DND-41 (cell line): ENCODE data around the gene AKAP10.

ENCODE experiments used
- ATAC-seq: fragments of 200-7000 bp; cut with Tn5 transposase; 3 replicates; pipeline ENCODE4 v1.9.1; 2021; ENCODE audit warnings: low read depth; ENCODE audit not compliant: insufficient read depth
- DNase-seq: peaks from one replicate; pipeline ENCODE4 v3.0.0-alpha.2; 2020
- H2AFZ ChIP-seq: 2 replicates; pipeline ENCODE4 v1.6.0; 2012; ENCODE audit warnings: low read depth, low read length
- H3K27ac ChIP-seq: 2 replicates; pipeline ENCODE4 v1.5.1; 2012; ENCODE audit warnings: low read length, inconsistent platforms
- H3K27me3 ChIP-seq: fragments of 200-600 bp; sonication (generic); 2 replicates; pipeline ENCODE4 v1.6.0; 2012; ENCODE audit warnings: low read length, mild to moderate bottlenecking, inconsistent platforms; ENCODE audit not compliant: insufficient read depth, poor library complexity
- H3K36me3 ChIP-seq: 2 replicates; pipeline ENCODE4 v1.5.1; 2012; ENCODE audit warnings: low read length, inconsistent platforms; ENCODE audit not compliant: insufficient read depth
- H3K4me1 ChIP-seq: 2 replicates; pipeline ENCODE4 v1.5.1; 2012; ENCODE audit warnings: mild to moderate bottlenecking, low read length; ENCODE audit not compliant: insufficient read depth
- H3K4me2 ChIP-seq: 2 replicates; pipeline ENCODE4 v1.6.0; 2012; ENCODE audit warnings: mild to moderate bottlenecking, moderate library complexity, low read length, inconsistent platforms; ENCODE audit not compliant: insufficient read depth
- H3K4me3 ChIP-seq, 2 experiments: fragments of 200-600 bp in 1 of 2; shearing (Covaris generic) in 1 of 2; 2 replicates each; pipeline ENCODE4 v1.5.1; 2012 to 2016; ENCODE audit warnings: inconsistent platforms in 2 of 2, low read length in 2 of 2, mild to moderate bottlenecking in 2 of 2, low read depth in 1 of 2, moderate library complexity in 1 of 2
- H3K79me2 ChIP-seq: 2 replicates; pipeline ENCODE4 v1.6.0; 2012; ENCODE audit warnings: low read length, inconsistent platforms; ENCODE audit not compliant: insufficient read depth
- H3K9ac ChIP-seq: 2 replicates; pipeline ENCODE4 v1.6.0; 2012; ENCODE audit warnings: low read depth, mild to moderate bottlenecking, inconsistent platforms, low read length, moderate library complexity
- H3K9me3 ChIP-seq: 2 replicates; pipeline ENCODE4 v1.5.1; 2012; ENCODE audit warnings: low read length, moderate library complexity, mild to moderate bottlenecking, inconsistent platforms; ENCODE audit not compliant: insufficient read depth, severe bottlenecking
- H4K20me1 ChIP-seq: 2 replicates; pipeline ENCODE4 v1.6.0; 2012; ENCODE audit warnings: low read length; ENCODE audit not compliant: insufficient read depth
- EZH2 ChIP-seq: IDR thresholded peaks from 3 replicates; pipeline ENCODE4 v1.6.1; 2012; ENCODE audit warnings: borderline replicate concordance, low read depth, mild to moderate bottlenecking, moderate library complexity, low read length, inconsistent platforms; ENCODE audit not compliant: severe bottlenecking
- TF ChIP-seq, protein P1 (sequence below): IDR thresholded peaks from 2 replicates; pipeline ENCODE4 v1.5.1; 2012; ENCODE audit warnings: borderline replicate concordance, low read length, moderate library complexity, mild to moderate bottlenecking; ENCODE audit not compliant: poor library complexity, severe bottlenecking; ENCODE audit errors: extremely low read depth

The AKAP10 gene

DNA sequence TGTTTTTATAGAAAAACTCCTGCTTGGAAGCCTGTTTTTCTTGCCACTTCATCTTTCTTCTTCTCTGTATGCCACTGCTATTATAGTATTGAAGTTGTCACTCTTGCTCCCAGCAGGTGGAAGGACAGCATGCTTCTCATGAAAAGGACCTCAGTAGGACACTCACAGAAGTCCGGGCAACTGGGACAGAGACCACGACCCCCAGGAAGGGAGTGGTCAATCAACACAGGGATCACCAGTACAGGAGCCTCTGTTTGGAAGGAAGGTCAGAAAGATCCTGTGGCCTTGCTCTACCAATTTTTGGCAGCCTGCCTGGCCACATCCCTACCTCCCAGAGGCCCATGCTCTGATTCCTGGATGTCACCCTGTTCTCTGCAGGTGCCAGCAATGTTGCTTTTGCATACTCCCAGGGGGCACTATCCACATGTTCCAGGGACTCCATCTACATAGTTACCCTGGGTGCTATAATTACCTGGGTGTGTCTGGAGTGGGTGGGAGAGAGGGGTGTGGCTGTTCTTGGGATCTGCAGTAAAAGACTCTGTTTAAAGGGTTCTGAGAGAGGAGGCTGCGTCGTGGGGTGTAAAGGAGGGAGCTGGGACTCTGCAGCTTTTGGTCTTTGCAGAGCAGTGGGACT is 13.7 kb upstream of the AKAP10 start:
- ATAC-seq = no peak
- Histone ChIP-seq H3K4me3 (no peak overlapping the region), H3K4me1 (peaks cover 7% of the 10 kb centered on the region), H3K9ac (no peak overlapping the region), H3K27me3 (peaks cover 7% of the 10 kb centered on the region), H3K27ac (no peak overlapping the region), H3K79me2 (no peaks in the 10 kb centered on the region), H4K20me1 (no peaks in the 10 kb centered on the region), H3K9me3 (no peaks in the 10 kb centered on the region), H3K36me3 (no peaks in the 10 kb centered on the region), H3K4me2 (no peak overlapping the region), H2AFZ (no peak overlapping the region)
- no peak for DNase-seq
- TF ChIP-seq, protein P1, sequence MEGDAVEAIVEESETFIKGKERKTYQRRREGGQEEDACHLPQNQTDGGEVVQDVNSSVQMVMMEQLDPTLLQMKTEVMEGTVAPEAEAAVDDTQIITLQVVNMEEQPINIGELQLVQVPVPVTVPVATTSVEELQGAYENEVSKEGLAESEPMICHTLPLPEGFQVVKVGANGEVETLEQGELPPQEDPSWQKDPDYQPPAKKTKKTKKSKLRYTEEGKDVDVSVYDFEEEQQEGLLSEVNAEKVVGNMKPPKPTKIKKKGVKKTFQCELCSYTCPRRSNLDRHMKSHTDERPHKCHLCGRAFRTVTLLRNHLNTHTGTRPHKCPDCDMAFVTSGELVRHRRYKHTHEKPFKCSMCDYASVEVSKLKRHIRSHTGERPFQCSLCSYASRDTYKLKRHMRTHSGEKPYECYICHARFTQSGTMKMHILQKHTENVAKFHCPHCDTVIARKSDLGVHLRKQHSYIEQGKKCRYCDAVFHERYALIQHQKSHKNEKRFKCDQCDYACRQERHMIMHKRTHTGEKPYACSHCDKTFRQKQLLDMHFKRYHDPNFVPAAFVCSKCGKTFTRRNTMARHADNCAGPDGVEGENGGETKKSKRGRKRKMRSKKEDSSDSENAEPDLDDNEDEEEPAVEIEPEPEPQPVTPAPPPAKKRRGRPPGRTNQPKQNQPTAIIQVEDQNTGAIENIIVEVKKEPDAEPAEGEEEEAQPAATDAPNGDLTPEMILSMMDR = no peak
- no peak for TF ChIP-seq EZH2

DNA sequence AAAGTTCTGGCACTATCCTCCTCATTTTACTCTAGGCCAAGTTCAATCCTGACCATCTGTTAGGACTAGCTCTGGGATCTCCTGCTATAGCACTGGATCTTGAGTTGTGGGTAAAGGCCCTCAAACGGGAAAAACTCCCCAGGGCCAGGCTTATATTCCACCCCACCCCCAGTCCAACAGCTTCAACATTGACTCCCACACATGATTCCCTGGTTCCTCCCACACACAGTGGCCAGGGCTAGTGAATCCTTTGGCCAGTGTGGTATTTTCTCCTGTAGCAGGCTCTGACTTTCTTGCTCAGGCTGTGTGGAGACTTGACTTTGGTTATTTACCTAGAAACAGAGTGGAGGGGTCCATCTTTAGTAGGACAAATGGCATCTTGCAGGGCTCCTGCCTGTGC is 10.3 kb upstream of the AKAP10 start:
- Histone ChIP-seq H3K9me3 (no peaks in the 10 kb centered on the region), H3K79me2 (no peaks in the 10 kb centered on the region), H3K4me2 (no peak overlapping the region), H3K9ac (no peak overlapping the region), H3K36me3 (no peaks in the 10 kb centered on the region), H3K4me1 (peaks cover 1% of the 10 kb centered on the region), H3K27ac (no peak overlapping the region), H4K20me1 (no peaks in the 10 kb centered on the region), H2AFZ (no peak overlapping the region), H3K4me3 (no peak overlapping the region), H3K27me3 (peaks cover 7% of the 10 kb centered on the region)
- DNase-seq (no peak), ATAC-seq (no peak)
- no peak for TF ChIP-seq EZH2

GRCh38 chr17:19986941-19987861 is 9.6 kb upstream of the AKAP10 start:
- no peak for TF ChIP-seq EZH2
- TF ChIP-seq, protein P1 = no peak
- no peaks in the 10 kb centered on the region for H4K20me1 ChIP-seq
- H3K36me3 ChIP-seq = no peaks in the 10 kb centered on the region
- H3K27me3 ChIP-seq = peaks cover 7% of the 10 kb centered on the region
- H3K4me3 ChIP-seq = no peak overlapping the region
- no peaks in the 10 kb centered on the region for H3K9me3 ChIP-seq
- no peak overlapping the region for H3K4me2 ChIP-seq
- H3K27ac ChIP-seq = no peak overlapping the region
- H3K79me2 ChIP-seq = no peaks in the 10 kb centered on the region
- no peak for ATAC-seq
- H2AFZ ChIP-seq = no peak overlapping the region
- no peak for DNase-seq
- no peaks in the 10 kb centered on the region for H3K4me1 ChIP-seq
- H3K9ac ChIP-seq = no peak overlapping the region
